ENCODE measurements around the gene ZNF45. TPM values are rescaled to one million over a fixed set of nuclear protein-coding genes. Genes with fewer than 3 reads are reported as not detected.

ZNF45 gene
- total and polyA plus RNA-seq, 2 of the 13 experiments (the other 11 are each of a cell fraction or from before 2014, with no cell fraction given), result 2.4 to 11.3 TPM

GRCh38 chr19:43950834-43951645 is 16.0 kb upstream of the ZNF45 start, which contains the start of gene ZNF221 (continued):
- TF ChIP-seq ZNF407 (CRISPR knock-in tag; IDR thresholded peaks at IDR 0.05; ENCODE audit: not compliant biosample characterization) (no peak), RBFOX2 (IDR thresholded peaks at IDR 0.05; ENCODE audit: low read depth, low read length) (no peak), ETV5 (CRISPR knock-in tag; IDR thresholded peaks at IDR 0.05; ENCODE audit: borderline replicate concordance) (peak; percentile 79), ZMAT5 (CRISPR knock-in tag; IDR thresholded peaks at IDR 0.05; ENCODE audit: borderline replicate concordance, low read depth) (no peak), ATF4 (CRISPR knock-in tag; IDR thresholded peaks at IDR 0.05) (peak in 1 of 2 experiments; percentile 63; a peak in 2 of 4 replicates), BRD4 (CRISPR knock-in tag; IDR thresholded peaks at IDR 0.05) (no peak), ZNF547 (CRISPR knock-in tag; IDR thresholded peaks at IDR 0.05) (0 out of 2 replicates have a peak, but pooled peaks have one; percentile 51), ZNF143 (CRISPR knock-in tag; IDR thresholded peaks at IDR 0.05) (peak; percentile 99), ARHGAP35 (CRISPR knock-in tag; IDR thresholded peaks at IDR 0.05; ENCODE audit: borderline replicate concordance) (0 out of 2 replicates have a peak, but pooled peaks have one; percentile 34), ZNF781 (CRISPR knock-in tag; IDR thresholded peaks at IDR 0.05; ENCODE audit: borderline replicate concordance, not compliant biosample characterization) (no peak), ZNF205 (CRISPR knock-in tag; IDR thresholded peaks at IDR 0.05) (no peak), TP53 (CRISPR knock-in tag; conservative IDR thresholded peaks at IDR 0.05) (no peak), DRAP1 (CRISPR knock-in tag; IDR thresholded peaks at IDR 0.05) (no peak), ZBTB43 (CRISPR knock-in tag; conservative IDR thresholded peaks at IDR 0.05) (no peak), DMAP1 (CRISPR knock-in tag; IDR thresholded peaks at IDR 0.05) (peak; percentile 71; the same call in 1 of the 2 replicates)
